ENCODE results near the gene HPCA.

GRCh38 chr1:32868085-32868484 is 18.2 kb upstream of the HPCA start:
- TF ChIP-seq CTCF (IDR thresholded peaks at IDR 0.05) = no peak
- TF ChIP-seq POLR2A (IDR thresholded peaks at IDR 0.05) = no peak
